GM18861 (cell line): Measurements from ENCODE around the gene ARHGAP20.
A peak's percentile ranks its signal among the peaks of the same experiment; 100 is the strongest.

Source experiments
- ATAC-seq: cut with Tn5 transposase; IDR thresholded peaks from one replicate; pipeline ENCODE4 v1.9.1; 2021; ENCODE audit not compliant: unreplicated experiment

The ARHGAP20 gene

DNA sequence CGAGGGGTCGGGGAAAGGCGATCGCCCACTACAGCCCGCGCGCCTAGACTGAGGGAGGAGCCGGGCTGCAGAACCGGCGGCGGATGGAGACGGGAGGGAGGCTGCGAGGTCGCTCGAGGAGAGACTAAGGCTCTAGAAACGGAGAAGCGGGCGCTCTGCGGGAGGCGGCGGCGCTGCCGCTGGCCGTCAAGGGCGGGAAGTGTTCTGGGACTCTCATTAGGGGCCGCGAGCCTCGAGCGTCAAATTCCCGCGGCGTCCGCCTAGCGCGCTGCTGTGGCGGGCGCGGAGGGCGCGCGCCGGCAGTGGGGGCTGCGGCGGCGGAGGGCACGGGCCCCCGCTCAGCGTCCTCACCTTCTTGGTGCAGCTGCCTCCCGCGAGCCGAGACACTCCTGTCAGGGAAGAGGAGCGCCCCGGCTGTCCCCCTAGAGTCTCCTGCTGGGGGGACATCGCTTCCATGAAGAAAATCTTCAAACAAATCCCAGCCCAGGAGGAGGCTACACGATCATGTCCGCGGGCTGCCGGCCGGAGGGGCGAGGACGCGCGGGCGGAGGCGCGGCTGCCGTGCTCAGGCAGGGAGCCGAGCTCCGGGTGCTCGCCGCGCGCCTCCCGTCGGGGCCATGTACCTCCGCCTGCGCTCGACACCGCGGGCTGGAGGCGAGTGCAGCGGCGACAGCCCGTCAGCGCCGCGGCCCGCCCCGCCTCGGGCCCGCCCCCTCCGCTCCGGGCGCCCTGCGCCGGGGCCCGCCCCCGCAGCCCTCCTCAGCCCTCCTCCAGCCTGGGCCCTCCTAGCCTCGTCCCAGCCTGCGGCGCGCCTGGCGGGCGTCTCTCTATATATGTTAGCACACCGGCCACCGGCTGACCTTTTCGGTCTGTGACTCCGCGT, at the start of gene ARHGAP20:
Gene ARHGAP20 (minus strand): TSS at position 662 of the 883 bp plus-strand sequence. CDS start 206 bp downstream, at position 456.
- peak; percentile 66 for ATAC-seq

GRCh38 chr11:110761991-110762390, 49.8 kb upstream of the ARHGAP20 start:
- ATAC-seq: no peak

DNA sequence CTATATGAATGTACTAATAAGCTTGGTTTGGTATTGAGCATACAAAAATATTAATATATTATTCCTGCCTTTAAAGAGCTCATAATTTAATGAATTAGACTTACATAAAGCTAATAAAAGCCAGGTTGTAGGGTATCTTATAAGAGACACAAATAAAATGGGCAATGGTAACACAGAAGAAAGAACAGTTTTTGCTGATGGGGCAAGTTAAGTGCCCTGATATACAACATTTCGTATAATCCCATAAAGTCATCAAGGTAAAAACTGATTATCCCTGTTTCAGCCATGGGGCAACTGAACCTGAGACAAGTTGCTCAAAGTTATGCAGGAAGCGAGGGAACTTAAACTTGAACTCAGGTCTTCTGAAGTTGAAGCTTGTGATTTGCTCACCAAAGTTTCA, 48.9 kb upstream of the ARHGAP20 start:
- ATAC-seq: no peak

DNA sequence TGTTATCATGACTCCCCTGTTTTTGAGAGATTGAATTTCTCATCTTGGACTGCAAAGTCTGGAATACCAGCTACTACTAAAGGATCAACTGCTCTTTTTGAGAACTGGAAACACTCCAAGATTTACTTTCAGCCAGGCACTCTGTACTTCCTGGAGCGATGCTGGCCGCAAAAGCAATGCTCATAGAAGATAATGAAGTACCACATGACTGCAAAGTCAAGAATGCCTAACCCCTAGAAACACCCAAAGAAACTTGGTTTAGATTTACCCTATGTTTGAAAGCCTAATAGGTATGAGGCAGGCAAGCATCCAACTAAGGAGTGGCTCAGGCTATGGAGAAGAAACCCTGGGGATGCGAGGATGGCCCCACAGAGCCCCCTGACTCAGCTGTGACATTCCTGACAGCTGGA, 47.7 kb upstream of the ARHGAP20 start:
- ATAC-seq: no peak

DNA sequence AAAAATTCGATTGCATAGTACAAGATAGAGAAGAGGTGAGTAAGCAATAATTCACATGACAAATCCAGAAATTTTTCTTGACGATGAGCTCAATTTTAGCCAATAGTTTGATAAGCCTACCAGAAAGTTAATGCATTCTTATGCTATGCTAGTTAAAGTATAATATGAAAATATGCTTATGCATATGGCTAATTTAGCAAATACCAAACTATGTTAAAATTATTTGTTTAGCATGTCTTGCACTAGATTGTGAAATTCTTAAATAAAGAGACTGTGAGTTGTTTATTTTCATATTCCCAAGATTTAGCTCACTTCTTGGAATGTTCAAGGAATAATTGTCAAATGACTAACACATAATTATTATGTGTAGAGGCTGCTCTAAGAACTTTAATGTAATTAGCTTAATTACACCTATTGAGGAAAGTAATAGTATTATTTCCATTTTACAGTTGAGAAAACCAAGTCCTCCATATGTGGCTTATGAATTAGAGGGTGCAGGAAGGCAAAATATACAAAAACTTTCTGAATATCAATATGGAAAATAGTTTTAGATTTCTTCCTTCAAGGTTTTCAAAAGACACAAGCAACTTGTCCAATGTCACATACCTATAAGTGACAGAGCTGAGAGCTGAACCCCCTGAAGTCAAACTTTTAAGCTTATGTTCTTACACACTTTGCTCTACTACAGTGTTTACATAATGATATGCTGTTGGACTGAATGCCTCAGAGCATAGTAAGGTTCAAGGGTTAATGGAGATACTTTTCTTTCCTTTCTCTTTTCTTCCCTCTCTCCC, 45.9 kb upstream of the ARHGAP20 start:
- no peak for ATAC-seq

- no peak for ATAC-seq
Observed at GRCh38 chr11:110757066-110757465, 44.8 kb upstream of the ARHGAP20 start.

DNA sequence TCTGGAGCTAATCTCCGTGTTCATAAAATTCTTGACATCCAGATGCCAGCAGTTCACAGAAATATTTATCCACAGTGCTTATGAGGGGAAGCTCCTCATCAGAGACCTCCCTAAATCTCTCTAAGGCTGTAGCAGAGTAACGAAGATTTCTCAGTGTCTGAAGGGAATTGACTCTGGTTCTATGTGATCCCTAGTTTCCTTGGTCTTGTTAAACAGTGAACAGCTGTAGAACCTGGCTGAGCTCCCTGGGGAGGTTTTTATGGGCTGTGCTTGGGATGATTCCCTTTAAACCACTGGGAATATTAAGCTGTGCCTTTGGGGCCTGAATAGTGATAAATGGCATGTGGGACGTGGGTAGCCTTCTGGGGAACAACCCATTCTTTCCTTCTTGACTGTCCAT, 43.7 kb upstream of the ARHGAP20 start:
- no peak for ATAC-seq

GRCh38 chr11:110752890-110753289, 40.7 kb upstream of the ARHGAP20 start:
- no peak for ATAC-seq

GRCh38 chr11:110750100-110750499, 37.9 kb upstream of the ARHGAP20 start:
- no peak for ATAC-seq

DNA sequence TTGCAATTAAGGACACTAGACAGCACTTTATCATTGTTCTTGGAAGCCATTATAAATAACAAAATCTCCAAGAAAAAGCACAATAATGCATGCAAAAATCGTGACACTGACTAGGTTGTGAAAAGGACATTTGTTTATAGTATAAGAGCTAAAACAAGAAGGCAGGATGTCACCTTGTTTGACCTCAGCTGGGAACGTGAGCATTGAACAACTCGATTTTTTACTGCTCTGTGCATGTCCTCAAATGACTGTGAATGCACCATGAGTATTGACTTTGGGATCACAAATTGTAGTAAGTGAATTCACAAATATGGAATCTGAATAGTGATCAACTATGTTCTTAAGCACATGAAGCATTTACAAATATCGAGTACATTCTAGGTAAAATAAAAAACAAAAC, 35.3 kb upstream of the ARHGAP20 start:
- no peak for ATAC-seq

DNA sequence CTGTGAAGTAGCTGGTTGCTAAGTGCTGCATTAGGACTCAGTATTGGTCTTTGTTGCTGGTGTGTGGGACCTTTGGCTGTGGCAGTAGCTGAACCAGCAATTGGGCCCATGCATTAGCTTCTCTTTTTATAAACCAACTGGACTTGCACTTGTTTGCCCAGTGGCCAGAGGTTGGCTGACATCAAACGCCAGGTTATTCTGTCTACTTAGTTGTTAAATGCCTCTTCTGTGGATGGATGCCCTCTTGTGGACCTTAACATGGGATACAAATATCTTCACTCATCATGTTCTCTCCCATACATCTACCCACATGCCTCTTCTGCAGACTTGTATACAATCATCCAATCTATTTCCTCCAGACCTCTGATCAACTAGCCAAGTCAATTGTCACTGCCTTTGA, 26.4 kb upstream of the ARHGAP20 start:
- no peak for ATAC-seq

- no peak for ATAC-seq
Observed at GRCh38 chr11:110737593-110737992, 25.4 kb upstream of the ARHGAP20 start.

- ATAC-seq: no peak
Observed at GRCh38 chr11:110736171-110736553, 23.9 kb upstream of the ARHGAP20 start.

GRCh38 chr11:110735455-110736170, 23.4 kb upstream of the ARHGAP20 start:
- ATAC-seq: no peak

DNA sequence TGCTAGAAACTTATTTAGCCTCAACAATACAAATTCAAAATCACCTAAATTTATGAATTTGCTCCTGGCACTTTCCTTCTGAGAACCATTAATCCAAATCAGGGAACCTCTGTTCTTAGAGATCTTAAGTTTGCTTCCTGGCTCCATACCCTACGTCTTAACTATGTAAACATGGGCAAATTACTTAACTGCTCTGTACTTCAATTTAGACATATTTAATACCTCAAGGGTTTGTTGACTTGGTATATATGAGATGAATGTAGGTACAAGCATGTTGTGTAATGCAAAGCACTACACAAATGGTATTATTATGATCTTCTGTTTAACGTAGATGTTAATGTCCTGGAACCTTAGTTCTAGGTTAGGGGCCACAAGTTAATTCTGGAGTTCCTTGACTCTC, 22.6 kb upstream of the ARHGAP20 start:
- ATAC-seq: no peak

GRCh38 chr11:110730773-110731172, 18.5 kb upstream of the ARHGAP20 start:
- ATAC-seq: no peak

DNA sequence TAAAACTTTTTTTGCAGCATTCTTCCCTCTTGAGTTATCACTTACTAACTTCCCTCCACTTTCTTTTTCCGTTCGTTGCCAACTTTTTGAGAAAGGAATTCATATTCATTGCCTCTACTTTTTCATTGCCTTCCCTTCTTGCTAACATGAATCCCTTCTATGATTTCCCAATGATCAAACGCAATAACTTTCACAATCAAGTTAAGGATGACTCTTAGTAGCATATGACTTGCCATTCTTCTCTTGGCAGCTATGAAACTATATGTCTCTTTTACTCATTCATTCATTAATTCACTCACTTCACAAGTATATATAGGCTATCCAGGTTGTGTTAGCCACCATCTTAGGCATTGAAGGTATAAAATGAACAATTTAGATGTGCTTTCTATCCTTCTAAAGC, 16.6 kb upstream of the ARHGAP20 start:
- ATAC-seq: no peak

DNA sequence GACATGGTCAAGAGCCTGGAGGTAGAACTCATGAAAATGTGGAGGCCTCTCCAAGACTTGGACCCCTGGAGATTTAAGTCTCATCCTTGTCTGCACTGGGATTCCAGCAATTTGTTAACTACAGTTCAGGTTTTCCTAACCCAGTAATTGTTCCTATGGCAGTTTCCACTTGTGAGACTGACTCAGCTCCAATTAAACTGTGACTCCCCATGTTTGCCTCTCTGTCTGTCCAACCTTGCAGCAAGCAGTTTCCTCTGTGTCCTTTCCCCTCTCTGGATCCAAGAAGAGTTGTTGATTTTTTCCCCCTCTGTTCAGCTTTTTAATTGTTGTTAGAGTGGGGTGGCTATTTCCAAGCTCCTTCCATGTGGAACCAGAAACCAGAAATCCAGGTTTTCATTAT, 16.2 kb upstream of the ARHGAP20 start:
- no peak for ATAC-seq

GRCh38 chr11:110724358-110724757, 12.1 kb upstream of the ARHGAP20 start:
- ATAC-seq: no peak

DNA sequence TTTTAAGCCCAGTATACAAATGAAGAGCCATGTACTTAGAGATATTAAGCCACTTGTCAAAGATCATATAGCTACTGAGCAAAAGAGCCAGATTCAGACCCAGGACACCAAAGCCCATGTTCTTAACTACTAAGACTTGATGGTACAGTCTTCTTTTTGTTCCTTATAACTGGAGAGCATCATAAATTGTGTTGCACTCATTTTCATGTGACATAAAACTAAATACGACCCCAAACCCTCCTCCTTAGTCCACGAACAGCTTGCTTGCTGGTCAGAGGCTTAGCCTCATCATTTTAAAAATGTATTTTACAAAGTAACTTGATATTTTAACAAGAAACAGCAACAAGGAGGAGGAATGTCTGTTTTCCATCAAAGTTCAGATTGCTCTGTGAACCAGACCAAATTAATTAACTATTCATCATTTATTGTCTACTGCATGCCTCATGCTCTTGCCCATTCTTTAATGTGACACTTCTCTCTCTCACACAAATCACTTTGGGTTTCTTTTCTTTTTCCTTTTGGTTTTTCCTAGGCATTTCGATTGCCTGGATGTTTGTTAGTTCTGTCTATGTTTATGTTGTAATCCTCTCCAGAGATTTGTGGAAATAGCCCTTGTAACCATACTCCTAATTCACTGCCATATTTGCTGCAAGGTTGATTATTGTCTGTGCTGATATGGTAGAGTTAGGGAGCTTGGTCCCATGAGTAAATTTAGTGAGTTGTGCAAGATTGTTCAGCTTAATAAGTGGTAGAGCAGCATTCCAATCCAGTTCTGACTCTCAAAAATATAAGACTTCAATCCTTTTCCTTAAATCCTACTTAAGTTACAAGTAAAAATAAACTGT, 8.4 kb upstream of the ARHGAP20 start:
- ATAC-seq: no peak

- ATAC-seq: no peak
Observed at GRCh38 chr11:110716361-110716760, 4.1 kb upstream of the ARHGAP20 start.
